ENCODE results near the gene DZIP1.
A peak's percentile ranks its signal among the peaks of the same experiment; 100 is the strongest.

The DZIP1 gene

DNA sequence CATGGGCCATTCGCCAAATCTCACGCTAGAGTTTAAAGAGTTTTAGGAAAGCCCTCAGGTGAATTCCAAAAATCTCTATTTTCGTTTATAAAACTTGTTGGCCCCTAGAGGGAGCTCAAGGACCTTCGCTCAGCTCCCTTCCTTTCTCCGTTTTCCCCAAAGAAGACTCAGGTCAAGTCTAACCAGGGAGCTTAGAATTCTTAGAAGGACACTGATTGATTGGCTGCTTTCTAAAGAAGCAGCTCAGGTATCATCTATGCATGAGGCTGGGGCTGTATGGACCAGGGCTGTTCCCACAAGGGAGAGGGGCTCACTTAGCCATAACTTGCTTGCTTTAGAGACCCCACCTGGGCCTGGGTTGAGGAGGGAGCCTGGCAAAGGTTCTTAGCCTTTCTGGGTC is 20.5 kb downstream of the DZIP1 start:
- TF ChIP-seq CREB1 (IDR thresholded peaks at IDR 0.05; ENCODE audit: low read depth) (no peak), RAD21 (IDR thresholded peaks at IDR 0.05; ENCODE audit: low read depth) (peak; percentile 85), EP300 (IDR thresholded peaks at IDR 0.05; ENCODE audit: borderline replicate concordance) (no peak), TAF1 (IDR thresholded peaks at IDR 0.05; ENCODE audit: low read depth) (no peak)

DNA sequence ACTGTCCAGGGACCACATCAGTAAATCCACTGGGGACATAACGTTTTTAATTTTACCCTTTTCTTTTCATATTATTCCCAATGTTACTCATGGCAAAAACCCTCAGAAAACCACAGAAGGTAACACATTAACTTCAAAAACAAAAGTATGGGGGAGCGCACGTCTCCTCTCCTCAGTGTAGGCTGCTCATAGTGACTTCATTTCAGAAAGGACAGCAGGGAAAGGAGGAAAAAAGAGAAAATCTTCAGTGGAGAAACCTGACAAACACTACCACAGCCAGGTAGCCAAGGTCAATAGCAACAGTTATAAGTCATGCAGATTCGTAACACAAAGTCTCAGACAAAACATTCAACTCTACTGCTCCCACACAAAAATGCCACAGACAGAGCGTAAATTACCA is 21.4 kb downstream of the DZIP1 start:
- TF ChIP-seq CREB1 (IDR thresholded peaks at IDR 0.05; ENCODE audit: low read depth) (no peak), REST (IDR thresholded peaks at IDR 0.05; ENCODE audit: low read depth) (no peak), EP300 (IDR thresholded peaks at IDR 0.05; ENCODE audit: borderline replicate concordance) (no peak), YY1 (IDR thresholded peaks at IDR 0.05; ENCODE audit: low read depth) (no peak), TEAD4 (IDR thresholded peaks at IDR 0.05) (no peak), EGR1 (IDR thresholded peaks at IDR 0.05) (no peak), NFIC (IDR thresholded peaks at IDR 0.05) (no peak), TCF12 (IDR thresholded peaks at IDR 0.05; ENCODE audit: low read depth) (no peak), MAX (IDR thresholded peaks at IDR 0.05) (no peak), ZBTB7A (IDR thresholded peaks at IDR 0.05; ENCODE audit: low read depth) (no peak), CEBPB (IDR thresholded peaks at IDR 0.05) (no peak), FOXM1 (IDR thresholded peaks at IDR 0.05; ENCODE audit: borderline replicate concordance, low read depth) (no peak), TAF1 (IDR thresholded peaks at IDR 0.05; ENCODE audit: low read depth) (no peak), RAD21 (IDR thresholded peaks at IDR 0.05; ENCODE audit: low read depth) (no peak)
- TF ChIP-seq, protein P1, sequence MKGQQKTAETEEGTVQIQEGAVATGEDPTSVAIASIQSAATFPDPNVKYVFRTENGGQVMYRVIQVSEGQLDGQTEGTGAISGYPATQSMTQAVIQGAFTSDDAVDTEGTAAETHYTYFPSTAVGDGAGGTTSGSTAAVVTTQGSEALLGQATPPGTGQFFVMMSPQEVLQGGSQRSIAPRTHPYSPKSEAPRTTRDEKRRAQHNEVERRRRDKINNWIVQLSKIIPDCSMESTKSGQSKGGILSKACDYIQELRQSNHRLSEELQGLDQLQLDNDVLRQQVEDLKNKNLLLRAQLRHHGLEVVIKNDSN (IDR thresholded peaks at IDR 0.05): no peak

DNA sequence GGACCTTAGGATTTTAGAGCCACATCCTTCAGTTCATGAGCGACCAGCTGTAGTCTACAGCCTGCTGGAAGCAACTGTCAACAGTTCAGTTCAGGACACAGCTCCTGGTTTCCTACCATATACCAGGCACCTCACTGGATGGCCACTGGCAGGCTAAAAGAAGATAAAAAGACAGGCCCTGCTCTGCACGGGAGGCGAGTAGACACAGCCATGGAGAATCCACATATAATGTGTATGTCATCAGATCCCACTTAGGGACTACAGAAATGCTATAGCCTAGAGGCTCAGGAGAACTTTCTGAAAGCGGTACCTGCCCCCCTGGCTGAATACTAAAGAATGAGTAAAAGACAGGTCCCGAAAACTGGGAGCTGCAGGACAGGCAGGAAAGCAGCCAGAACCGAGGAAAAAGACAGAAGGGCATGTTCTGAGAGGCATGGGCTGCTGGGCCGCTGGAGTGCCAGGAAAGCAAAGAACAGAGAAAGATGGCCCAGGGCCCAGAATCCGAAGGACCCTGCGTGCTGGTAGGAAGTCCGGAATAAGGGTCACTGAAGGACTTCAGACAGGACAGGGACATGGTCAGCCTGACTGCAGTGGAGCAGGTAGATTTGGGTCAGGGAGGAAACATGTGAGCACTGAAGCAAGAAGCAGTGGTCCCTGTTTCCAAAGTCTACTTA is 23.5 kb downstream of the DZIP1 start:
- TF ChIP-seq REST (IDR thresholded peaks at IDR 0.05; ENCODE audit: low read depth) (no peak), CREB1 (IDR thresholded peaks at IDR 0.05; ENCODE audit: low read depth) (no peak), ZBTB7A (IDR thresholded peaks at IDR 0.05; ENCODE audit: low read depth) (no peak), TAF1 (IDR thresholded peaks at IDR 0.05; ENCODE audit: low read depth) (no peak), TEAD4 (IDR thresholded peaks at IDR 0.05) (no peak), NFIC (IDR thresholded peaks at IDR 0.05) (no peak), CEBPB (IDR thresholded peaks at IDR 0.05) (no peak), RAD21 (IDR thresholded peaks at IDR 0.05; ENCODE audit: low read depth) (no peak), EP300 (IDR thresholded peaks at IDR 0.05; ENCODE audit: borderline replicate concordance) (no peak), MAX (IDR thresholded peaks at IDR 0.05) (no peak), YY1 (IDR thresholded peaks at IDR 0.05; ENCODE audit: low read depth) (no peak), FOXM1 (IDR thresholded peaks at IDR 0.05; ENCODE audit: borderline replicate concordance, low read depth) (no peak), TCF12 (IDR thresholded peaks at IDR 0.05; ENCODE audit: low read depth) (no peak), EGR1 (IDR thresholded peaks at IDR 0.05) (no peak)
- TF ChIP-seq, protein P1 (IDR thresholded peaks at IDR 0.05): no peak

DNA sequence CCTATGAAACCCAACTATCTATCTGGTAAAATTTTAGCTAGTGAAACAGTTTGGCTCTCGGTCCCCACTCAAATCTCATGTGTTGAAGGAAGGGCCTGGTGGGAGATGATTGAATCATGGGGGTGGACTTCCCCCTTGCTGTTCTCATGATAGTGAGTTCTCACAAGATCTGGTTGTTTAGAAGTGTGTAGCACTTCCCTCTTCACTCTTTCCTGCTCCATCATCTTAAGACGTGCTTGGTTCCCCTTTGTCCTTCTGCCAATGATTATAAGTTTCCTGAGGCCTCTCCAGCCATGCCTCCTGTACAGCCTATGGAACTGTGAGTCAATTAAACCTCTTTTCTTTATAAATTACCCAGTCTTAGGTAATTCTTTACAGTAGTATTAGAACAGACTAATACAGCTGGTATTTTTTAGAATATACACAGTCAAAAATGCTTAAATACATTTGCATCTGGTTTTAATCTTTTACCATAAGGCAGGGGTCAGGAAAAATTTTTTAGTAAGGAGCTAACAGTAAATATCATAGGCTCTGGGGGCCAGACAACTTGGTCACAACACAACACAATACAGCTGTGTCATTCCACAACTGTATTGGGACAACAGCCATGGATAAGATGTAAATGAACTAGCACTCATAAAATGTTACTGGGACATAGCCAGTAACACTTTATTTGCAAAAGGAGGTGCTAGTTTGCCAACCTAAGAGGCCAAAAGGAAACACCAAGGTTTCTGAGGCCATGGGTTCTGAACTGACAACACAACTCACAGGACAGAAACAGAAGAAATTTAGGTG is 24.3 kb downstream of the DZIP1 start:
- TF ChIP-seq CREB1 (IDR thresholded peaks at IDR 0.05; ENCODE audit: low read depth): no peak

DNA sequence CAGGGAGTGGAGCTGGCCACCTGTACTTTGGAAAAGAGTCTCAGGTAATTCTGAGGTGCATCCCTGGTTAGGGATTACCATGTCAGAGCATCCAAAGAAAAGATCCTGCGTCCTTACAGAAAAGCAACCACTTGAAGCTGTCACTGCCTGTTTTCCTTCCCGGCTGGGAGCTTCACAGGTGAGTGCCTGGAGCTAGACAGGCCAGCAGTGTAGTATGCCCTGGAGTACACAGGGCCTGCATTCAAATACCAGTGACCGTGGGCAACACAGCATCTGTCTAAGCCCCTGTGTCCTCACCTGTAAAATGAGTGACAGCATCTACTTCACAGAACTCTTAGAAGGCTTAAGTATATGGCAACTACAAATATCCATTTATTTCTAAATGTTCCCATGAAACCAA is 29.0 kb downstream of the DZIP1 start:
- no peak for TF ChIP-seq TCF12 (IDR thresholded peaks at IDR 0.05; ENCODE audit: low read depth)
- no peak for TF ChIP-seq NFIC (IDR thresholded peaks at IDR 0.05)

DNA sequence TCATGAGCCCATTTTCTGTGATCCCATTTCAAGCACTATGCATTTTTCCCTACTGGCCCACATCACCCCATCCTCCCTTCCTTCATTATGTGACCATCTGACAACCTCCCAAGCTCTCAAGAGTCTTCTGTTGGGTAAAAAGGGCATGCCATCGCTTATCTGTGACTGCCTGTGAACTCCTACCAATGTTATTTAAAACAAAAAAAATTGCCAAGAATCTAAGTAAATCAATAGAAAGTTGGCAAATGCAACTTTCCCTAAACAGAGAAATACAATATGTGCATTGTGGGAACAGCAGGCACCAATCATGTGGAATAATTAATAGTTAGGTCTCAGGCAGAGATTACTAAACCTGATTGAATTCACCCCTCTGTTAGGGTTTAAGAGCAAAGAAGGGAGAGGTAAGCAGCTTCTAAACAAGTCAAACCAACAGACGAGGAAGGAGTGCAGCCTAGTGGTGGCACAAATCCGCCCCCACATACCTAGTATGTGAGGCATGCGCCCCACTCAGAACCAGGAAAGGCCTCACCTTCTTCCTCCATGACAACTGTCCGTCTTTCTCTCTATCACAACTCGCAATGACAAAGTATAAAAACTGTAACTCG is 29.8 kb downstream of the DZIP1 start:
- TF ChIP-seq RAD21 (IDR thresholded peaks at IDR 0.05; ENCODE audit: low read depth) (peak; percentile 65; the same call in 1 of the 2 replicates), TCF12 (IDR thresholded peaks at IDR 0.05; ENCODE audit: low read depth) (no peak), EGR1 (IDR thresholded peaks at IDR 0.05) (peak; percentile 62; the same call in 1 of the 2 replicates)
